ENCODE data around the gene UNKL.

UNKL gene

DNA sequence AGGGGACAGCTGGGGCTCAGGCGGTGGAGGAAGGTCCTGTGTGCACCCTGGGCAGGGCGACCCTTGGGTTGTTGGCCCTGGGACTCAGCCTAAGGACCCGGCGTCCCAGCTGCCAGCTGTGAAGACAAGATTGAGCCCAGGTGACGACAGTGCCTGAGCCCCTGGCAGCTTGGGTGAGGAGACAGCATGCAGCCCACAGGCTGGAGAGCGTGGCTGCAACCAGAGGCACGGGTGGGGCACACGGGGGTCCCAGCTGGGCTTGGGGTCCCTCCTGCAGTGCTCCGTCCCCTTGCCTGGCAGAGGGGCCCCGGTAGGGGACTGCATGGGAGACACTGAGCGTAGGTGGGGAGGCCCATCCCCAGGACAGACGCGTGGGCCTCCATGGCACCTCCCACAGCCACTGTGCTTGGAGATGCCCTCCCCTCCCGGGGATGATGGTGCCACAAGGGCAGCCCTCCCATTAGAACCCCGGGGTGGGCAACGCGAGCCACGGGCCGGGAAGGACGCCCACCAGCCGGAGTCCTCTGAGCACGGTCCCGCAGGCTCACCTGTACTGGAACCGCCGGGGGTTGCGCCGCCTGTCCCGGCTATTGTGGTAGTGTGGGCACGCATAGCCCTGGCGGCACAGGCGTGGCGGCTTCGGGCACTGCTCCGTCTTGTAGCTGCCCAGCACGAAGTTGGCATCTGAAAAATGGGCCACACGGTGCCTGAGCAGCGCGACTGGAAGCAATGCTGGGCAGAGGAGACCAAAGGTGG, 15.5 kb downstream of the UNKL start:
- H2BK120ac ChIP-seq (ENCODE audit: insufficient read depth, low read length, poor library complexity), result no peak overlapping the region

DNA sequence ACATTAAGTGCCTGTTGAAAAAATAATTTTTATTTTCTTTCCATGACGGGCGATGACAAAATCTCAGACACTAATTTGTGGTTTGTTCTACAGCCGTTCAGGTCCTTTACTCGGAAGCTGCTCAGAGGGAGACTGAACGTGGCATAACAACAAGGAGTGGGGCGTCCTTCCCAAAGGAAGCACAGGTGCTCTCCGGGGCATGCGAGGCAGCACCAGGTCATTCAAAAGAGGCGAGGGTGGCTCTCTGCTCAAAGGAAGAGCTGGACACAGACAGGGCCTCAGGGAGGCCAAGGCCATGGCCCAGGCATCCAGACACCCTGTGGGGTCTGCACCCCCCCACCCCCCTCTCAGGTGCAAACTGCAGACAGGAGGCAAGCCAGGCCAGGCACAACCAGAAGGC, 16.2 kb downstream of the UNKL start:
- no CpG with 5 or more reads among the region's 9 CpGs for WGBS (ENCODE audit: extremely low coverage, insufficient coverage, insufficient read length)
- H3K79me1 ChIP-seq (ENCODE audit: low read length), result no peaks in the 10 kb centered on the region
- H2BK12ac ChIP-seq (ENCODE audit: low read length), result no peak overlapping the region
- no peak overlapping the region for H3K18ac ChIP-seq (ENCODE audit: low read length)
- H4K12ac ChIP-seq (ENCODE audit: low read depth, low read length), result no peak overlapping the region
- no peak overlapping the region for H2AFZ ChIP-seq (ENCODE audit: insufficient read depth, low read length, poor library complexity)
- no peak overlapping the region for H4K91ac ChIP-seq (ENCODE audit: low read depth, low read length)
- H3K4ac ChIP-seq (ENCODE audit: low read depth, low read length), result no peak overlapping the region
- no peak overlapping the region for H3K27ac ChIP-seq (ENCODE audit: low read depth, low read length)
- H2BK5ac ChIP-seq (ENCODE audit: low read depth, low read length, poor library complexity), result no peak overlapping the region
- H3K36me3 ChIP-seq (ENCODE audit: control insufficient read depth in 1 of 2, insufficient read depth in 2 of 2, low read length in 2 of 2), result peaks cover 38 to 39% of the 10 kb centered on the region in 2 experiments
- no peak overlapping the region for H3K4me3 ChIP-seq (ENCODE audit: low read depth, low read length)
- H3K14ac ChIP-seq (ENCODE audit: low read length), result no peak overlapping the region
- H3K79me2 ChIP-seq (ENCODE audit: control insufficient read depth, insufficient read depth, low read length, poor library complexity), result no peaks in the 10 kb centered on the region
- DNase-seq, result no peak
- H3K4me2 ChIP-seq (ENCODE audit: low read length), result no peak overlapping the region
- no peak overlapping the region for H3K23ac ChIP-seq (ENCODE audit: low read length)
- H3K9ac ChIP-seq (ENCODE audit: low read length), result no peak overlapping the region
- no peak overlapping the region for H2AK5ac ChIP-seq (ENCODE audit: low read length)
- no peak overlapping the region for H2BK120ac ChIP-seq (ENCODE audit: insufficient read depth, low read length, poor library complexity)
- H3K9me3 ChIP-seq (ENCODE audit: insufficient read depth, low read depth, low read length), result peaks cover 1% of the 10 kb centered on the region
- H3K27me3 ChIP-seq (ENCODE audit: insufficient read depth, low read length), result no peaks in the 10 kb centered on the region
- H4K8ac ChIP-seq (ENCODE audit: low read depth, low read length), result no peak overlapping the region
- H3K4me1 ChIP-seq (ENCODE audit: control insufficient read depth in 1 of 2, insufficient read depth in 2 of 2, low read length in 2 of 2), result no peaks in the 10 kb centered on the region

More for the DNA sequence above, 15.5 kb downstream of the UNKL start:
- no peak overlapping the region for H3K9ac ChIP-seq (ENCODE audit: low read length)
- H3K14ac ChIP-seq (ENCODE audit: low read length), result no peak overlapping the region
- H2BK5ac ChIP-seq (ENCODE audit: low read depth, low read length, poor library complexity), result no peak overlapping the region
- no peak overlapping the region for H3K4ac ChIP-seq (ENCODE audit: low read depth, low read length)
- no peak overlapping the region for H3K18ac ChIP-seq (ENCODE audit: low read length)
- DNase-seq, result no peak
- H4K8ac ChIP-seq (ENCODE audit: low read depth, low read length), result no peak overlapping the region
- no peaks in the 10 kb centered on the region for H3K79me2 ChIP-seq (ENCODE audit: control insufficient read depth, insufficient read depth, low read length, poor library complexity)
- no peaks in the 10 kb centered on the region for H3K79me1 ChIP-seq (ENCODE audit: low read length)
- peaks cover 1% of the 10 kb centered on the region for H3K9me3 ChIP-seq (ENCODE audit: insufficient read depth, low read depth, low read length)
- H3K36me3 ChIP-seq (ENCODE audit: control insufficient read depth in 1 of 2, insufficient read depth in 2 of 2, low read length in 2 of 2), result peaks cover 32 to 33% of the 10 kb centered on the region in 2 experiments
- H3K4me3 ChIP-seq (ENCODE audit: low read depth, low read length), result no peak overlapping the region
- H2AFZ ChIP-seq (ENCODE audit: insufficient read depth, low read length, poor library complexity), result no peak overlapping the region
- H3K27me3 ChIP-seq (ENCODE audit: insufficient read depth, low read length), result no peaks in the 10 kb centered on the region
- no peak overlapping the region for H2BK12ac ChIP-seq (ENCODE audit: low read length)
- no peak overlapping the region for H3K4me2 ChIP-seq (ENCODE audit: low read length)
- no peak overlapping the region for H2AK5ac ChIP-seq (ENCODE audit: low read length)
- WGBS (ENCODE audit: extremely low coverage, insufficient coverage, insufficient read length), result no CpG with 5 or more reads among the region's 38 CpGs
- H4K12ac ChIP-seq (ENCODE audit: low read depth, low read length), result no peak overlapping the region
- H3K23ac ChIP-seq (ENCODE audit: low read length), result no peak overlapping the region
- H3K27ac ChIP-seq (ENCODE audit: low read depth, low read length), result no peak overlapping the region
- H3K4me1 ChIP-seq (ENCODE audit: control insufficient read depth in 1 of 2, insufficient read depth in 2 of 2, low read length in 2 of 2), result no peaks in the 10 kb centered on the region
- no peak overlapping the region for H4K91ac ChIP-seq (ENCODE audit: low read depth, low read length)

DNA sequence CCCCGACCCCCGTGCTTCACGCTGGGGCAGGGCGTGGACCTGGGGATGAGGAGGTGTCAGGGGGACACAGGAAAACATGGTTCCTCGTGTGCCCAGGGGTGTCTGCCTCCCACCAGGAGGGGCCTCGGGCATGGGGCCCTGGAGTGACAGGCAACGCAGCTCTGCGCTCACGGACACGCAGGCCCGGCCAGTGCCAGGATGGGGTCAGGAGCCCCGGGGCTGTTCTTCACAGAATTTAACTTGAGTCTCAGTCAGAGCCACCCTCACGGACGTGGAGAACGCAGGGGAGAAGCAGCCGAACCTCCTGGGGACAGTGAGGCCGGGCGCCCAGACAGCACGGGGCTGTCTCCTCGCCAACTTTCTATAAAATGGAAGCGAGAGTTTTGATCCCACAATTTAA, 16.7 kb downstream of the UNKL start:
- no peak overlapping the region for H3K4ac ChIP-seq (ENCODE audit: low read depth, low read length)
- no peak overlapping the region for H3K18ac ChIP-seq (ENCODE audit: low read length)
- H3K4me3 ChIP-seq (ENCODE audit: low read depth, low read length), result no peak overlapping the region
- H3K14ac ChIP-seq (ENCODE audit: low read length), result no peak overlapping the region
- H2BK5ac ChIP-seq (ENCODE audit: low read depth, low read length, poor library complexity), result no peak overlapping the region
- H4K12ac ChIP-seq (ENCODE audit: low read depth, low read length), result no peak overlapping the region
- no peaks in the 10 kb centered on the region for H3K79me2 ChIP-seq (ENCODE audit: control insufficient read depth, insufficient read depth, low read length, poor library complexity)
- H2AFZ ChIP-seq (ENCODE audit: insufficient read depth, low read length, poor library complexity), result no peak overlapping the region
- H3K23ac ChIP-seq (ENCODE audit: low read length), result no peak overlapping the region
- H3K27ac ChIP-seq (ENCODE audit: low read depth, low read length), result no peak overlapping the region
- H4K91ac ChIP-seq (ENCODE audit: low read depth, low read length), result no peak overlapping the region
- no peaks in the 10 kb centered on the region for H3K4me1 ChIP-seq (ENCODE audit: control insufficient read depth in 1 of 2, insufficient read depth in 2 of 2, low read length in 2 of 2)
- DNase-seq, result no peak
- no peak overlapping the region for H2BK12ac ChIP-seq (ENCODE audit: low read length)
- no CpG with 5 or more reads among the region's 21 CpGs for WGBS (ENCODE audit: extremely low coverage, insufficient coverage, insufficient read length)
- H3K27me3 ChIP-seq (ENCODE audit: insufficient read depth, low read length), result no peaks in the 10 kb centered on the region
- H2AK5ac ChIP-seq (ENCODE audit: low read length), result no peak overlapping the region
- no peaks in the 10 kb centered on the region for H3K79me1 ChIP-seq (ENCODE audit: low read length)
- peaks cover 37 to 42% of the 10 kb centered on the region in 2 experiments for H3K36me3 ChIP-seq (ENCODE audit: control insufficient read depth in 1 of 2, insufficient read depth in 2 of 2, low read length in 2 of 2)
- no peak overlapping the region for H3K9ac ChIP-seq (ENCODE audit: low read length)
- H4K8ac ChIP-seq (ENCODE audit: low read depth, low read length), result no peak overlapping the region
- peaks cover 1% of the 10 kb centered on the region for H3K9me3 ChIP-seq (ENCODE audit: insufficient read depth, low read depth, low read length)
- H2BK120ac ChIP-seq (ENCODE audit: insufficient read depth, low read length, poor library complexity), result no peak overlapping the region
- no peak overlapping the region for H3K4me2 ChIP-seq (ENCODE audit: low read length)

DNA sequence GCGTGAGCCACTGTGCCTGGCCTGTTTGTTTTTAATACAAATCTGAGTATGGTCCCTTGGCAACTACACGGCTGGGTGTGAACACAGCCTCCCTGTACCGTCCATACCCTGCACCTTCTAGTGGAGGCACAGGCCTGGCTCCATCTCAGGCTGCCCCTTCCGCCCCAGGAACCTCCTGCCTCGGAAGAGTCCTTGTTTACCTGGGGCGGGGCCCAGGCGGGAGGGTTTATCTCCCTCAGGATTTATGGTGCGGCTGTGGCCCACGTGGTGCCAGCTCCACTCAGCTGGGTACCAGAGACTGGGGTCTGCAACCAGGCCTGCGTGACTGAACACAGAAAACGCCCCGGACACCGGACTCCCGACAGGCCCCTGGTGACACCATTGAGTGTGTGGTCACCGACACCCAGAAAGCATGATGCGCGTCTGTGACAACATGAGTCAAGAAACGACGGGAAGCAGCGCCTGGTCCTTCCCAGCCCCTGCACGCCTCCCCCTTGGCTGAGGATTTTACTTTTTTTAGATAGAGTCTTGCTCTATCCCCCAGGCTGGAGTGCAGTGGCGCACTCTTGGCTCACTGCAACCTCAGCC, 19.0 kb downstream of the UNKL start:
- no peak for DNase-seq
- Histone ChIP-seq H3K4me1 (ENCODE audit: control insufficient read depth in 1 of 2, insufficient read depth in 2 of 2, low read length in 2 of 2) (no peaks in the 10 kb centered on the region), H3K4me3 (ENCODE audit: low read depth, low read length) (no peak overlapping the region), H2BK5ac (ENCODE audit: low read depth, low read length, poor library complexity) (no peak overlapping the region), H3K79me2 (ENCODE audit: control insufficient read depth, insufficient read depth, low read length, poor library complexity) (no peaks in the 10 kb centered on the region), H3K27ac (ENCODE audit: low read depth, low read length) (no peak overlapping the region), H3K9ac (ENCODE audit: low read length) (no peak overlapping the region), H4K91ac (ENCODE audit: low read depth, low read length) (no peak overlapping the region), H4K12ac (ENCODE audit: low read depth, low read length) (no peak overlapping the region), H3K27me3 (ENCODE audit: insufficient read depth, low read length) (no peaks in the 10 kb centered on the region), H3K4me2 (ENCODE audit: low read length) (no peak overlapping the region), H3K23ac (ENCODE audit: low read length) (no peak overlapping the region), H2AK5ac (ENCODE audit: low read length) (no peak overlapping the region), H3K79me1 (ENCODE audit: low read length) (no peaks in the 10 kb centered on the region), H3K9me3 (ENCODE audit: insufficient read depth, low read depth, low read length) (peaks cover 1% of the 10 kb centered on the region), H2BK12ac (ENCODE audit: low read length) (no peak overlapping the region), H3K14ac (ENCODE audit: low read length) (no peak overlapping the region), H3K18ac (ENCODE audit: low read length) (no peak overlapping the region), H2AFZ (ENCODE audit: insufficient read depth, low read length, poor library complexity) (no peak overlapping the region), H3K36me3 (ENCODE audit: control insufficient read depth in 1 of 2, insufficient read depth in 2 of 2, low read length in 2 of 2) (peaks cover 36 to 38% of the 10 kb centered on the region in 2 experiments), H3K4ac (ENCODE audit: low read depth, low read length) (no peak overlapping the region), H4K8ac (ENCODE audit: low read depth, low read length) (no peak overlapping the region), H2BK120ac (ENCODE audit: insufficient read depth, low read length, poor library complexity) (no peak overlapping the region)
- no CpG with 5 or more reads among the region's 22 CpGs for WGBS (ENCODE audit: extremely low coverage, insufficient coverage, insufficient read length)
